Skeletal muscle tissue (tissue), 4 donors: ENCODE data around the gene C1S. TPM values are rescaled to one million over a fixed set of nuclear protein-coding genes. Genes with fewer than 3 reads are reported as not detected.

Experiments
- H3K27ac ChIP-seq: one replicate; pipeline ENCODE4 v1.7.0; 2013; ENCODE audit warnings: mild to moderate bottlenecking, low read depth, low read length, inconsistent platforms
- H3K27me3 ChIP-seq, 3 donors: one replicate each; pipeline ENCODE4 v1.7.0; 2013; ENCODE audit warnings: low read length in 3 of 3; ENCODE audit not compliant: control insufficient read depth in 3 of 3, insufficient read depth in 3 of 3
- H3K36me3 ChIP-seq, 3 donors: one replicate each; pipeline ENCODE4 v1.7.0; 2013; ENCODE audit warnings: low read length in 3 of 3; ENCODE audit not compliant: control insufficient read depth in 3 of 3, insufficient read depth in 3 of 3
- H3K4me1 ChIP-seq, 3 donors: one replicate each; pipeline ENCODE4 v1.7.0; 2013; ENCODE audit warnings: low read length in 3 of 3, mild to moderate bottlenecking in 3 of 3; ENCODE audit not compliant: control insufficient read depth in 3 of 3, insufficient read depth in 3 of 3
- H3K4me3 ChIP-seq, 3 donors: one replicate each; pipeline ENCODE4 v1.7.0; 2013; ENCODE audit warnings: low read length in 3 of 3
- H3K9ac ChIP-seq, 3 donors: one replicate each; pipeline ENCODE4 v1.7.0; 2013; ENCODE audit warnings: low read length in 3 of 3, mild to moderate bottlenecking in 3 of 3, moderate library complexity in 2 of 3, low read depth in 1 of 3
- H3K9me3 ChIP-seq, 3 donors: one replicate each; pipeline ENCODE4 v1.7.0; 2013; ENCODE audit warnings: low read length in 3 of 3; ENCODE audit not compliant: control insufficient read depth in 3 of 3
- total RNA-seq: library from RNA; depleted of rRNA; stranded (reverse); fragments of >200 nt; gene quantifications from one replicate; pipeline ENCODE4 v1.2.3, GENCODE V29; 2014
- donor health status: Osteomylitis.

Gene C1S
- total RNA-seq, 1 donor from 2014 or later, result 89.8 TPM

- no peak overlapping the region for H3K27ac ChIP-seq
- H3K4me3 ChIP-seq, result no peak overlapping the region
- H3K36me3 ChIP-seq, result peaks cover 0 to 19% (median 10%) of the 10 kb centered on the region in 3 donors
- H3K9me3 ChIP-seq, result no peaks in the 10 kb centered on the region
- H3K27me3 ChIP-seq, result no peaks in the 10 kb centered on the region
- H3K4me1 ChIP-seq, result peaks cover 19 to 36% (median 26%) of the 10 kb centered on the region in 3 donors
- no peak overlapping the region for H3K9ac ChIP-seq
Observed at GRCh38 chr12:7072035-7072434, 11.5 kb downstream of the C1S start.

GRCh38 chr12:7072554-7072953, 12.0 kb downstream of the C1S start:
- no peaks in the 10 kb centered on the region for H3K9me3 ChIP-seq
- peaks cover 0 to 15% (median 7%) of the 10 kb centered on the region in 3 donors for H3K36me3 ChIP-seq
- H3K27ac ChIP-seq, result no peak overlapping the region
- no peak overlapping the region for H3K9ac ChIP-seq
- H3K4me1 ChIP-seq, result peaks cover 18 to 31% (median 23%) of the 10 kb centered on the region in 3 donors
- H3K4me3 ChIP-seq, result no peak overlapping the region
- H3K27me3 ChIP-seq, result no peaks in the 10 kb centered on the region

- H3K9ac ChIP-seq, result no peak overlapping the region
- H3K9me3 ChIP-seq, result no peaks in the 10 kb centered on the region
- no peaks in the 10 kb centered on the region for H3K27me3 ChIP-seq
- no peak overlapping the region for H3K27ac ChIP-seq
- no peak overlapping the region for H3K4me3 ChIP-seq
- H3K36me3 ChIP-seq, result peaks cover 0 to 15% (median 6%) of the 10 kb centered on the region in 3 donors
- peaks cover 6 to 17% (median 9%) of the 10 kb centered on the region in 3 donors for H3K4me1 ChIP-seq
Observed at GRCh38 chr12:7073946-7074345, 13.4 kb downstream of the C1S start.

- Histone ChIP-seq H3K27ac (no peak overlapping the region), H3K4me1 (peaks cover 0 to 1% (median 0%) of the 10 kb centered on the region in 3 donors)
Observed at GRCh38 chr12:7075518-7075917, 15.0 kb downstream of the C1S start.

GRCh38 chr12:7075939-7076338, 15.4 kb downstream of the C1S start:
- Histone ChIP-seq H3K4me3 (no peak overlapping the region), H3K27ac (no peak overlapping the region), H3K9me3 (no peaks in the 10 kb centered on the region), H3K9ac (no peak overlapping the region), H3K27me3 (no peaks in the 10 kb centered on the region), H3K4me1 (no peaks in the 10 kb centered on the region), H3K36me3 (peaks cover 0 to 5% (median 4%) of the 10 kb centered on the region in 3 donors)

More at GRCh38 chr12:7075518-7075917, 15.0 kb downstream of the C1S start:
- Histone ChIP-seq H3K4me3 (no peak overlapping the region), H3K9me3 (no peaks in the 10 kb centered on the region), H3K36me3 (peaks cover 0 to 3% (median under 1%) of the 10 kb centered on the region in 3 donors), H3K27me3 (no peaks in the 10 kb centered on the region), H3K9ac (no peak overlapping the region)

- Histone ChIP-seq H3K27ac (no peak overlapping the region), H3K4me3 (no peak overlapping the region), H3K27me3 (no peaks in the 10 kb centered on the region), H3K9me3 (no peaks in the 10 kb centered on the region), H3K9ac (no peak overlapping the region), H3K36me3 (peaks cover 0 to 7% (median 5%) of the 10 kb centered on the region in 3 donors), H3K4me1 (no peaks in the 10 kb centered on the region)
Observed at GRCh38 chr12:7076493-7076892, 16.0 kb downstream of the C1S start.

- H3K27ac ChIP-seq, result no peak overlapping the region
Observed at GRCh38 chr12:7078163-7078562, 17.6 kb downstream of the C1S start.

GRCh38 chr12:7079826-7080125, 19.3 kb downstream of the C1S start:
- Histone ChIP-seq H3K36me3 (peaks cover 13 to 24% (median 14%) of the 10 kb centered on the region in 3 donors), H3K27ac (peak overlapping the region; percentile 15), H3K9ac (peak overlapping the region in 1 of 3 donors; percentile 16), H3K4me1 (no peaks in the 10 kb centered on the region), H3K9me3 (no peaks in the 10 kb centered on the region), H3K27me3 (no peaks in the 10 kb centered on the region), H3K4me3 (no peak overlapping the region)

More at GRCh38 chr12:7078163-7078562, 17.6 kb downstream of the C1S start:
- Histone ChIP-seq H3K27me3 (no peaks in the 10 kb centered on the region), H3K4me1 (no peaks in the 10 kb centered on the region), H3K36me3 (peaks cover 6 to 19% (median 7%) of the 10 kb centered on the region in 3 donors), H3K9ac (no peak overlapping the region), H3K9me3 (no peaks in the 10 kb centered on the region), H3K4me3 (no peak overlapping the region)

GRCh38 chr12:7081037-7081436, 20.5 kb downstream of the C1S start:
- H3K4me3 ChIP-seq, result no peak overlapping the region
- no peak overlapping the region for H3K9ac ChIP-seq

GRCh38 chr12:7083125-7083524, 22.6 kb downstream of the C1S start:
- H3K4me3 ChIP-seq, result no peak overlapping the region
- H3K27ac ChIP-seq, result no peak overlapping the region
- peaks cover 21 to 43% (median 26%) of the 10 kb centered on the region in 3 donors for H3K36me3 ChIP-seq
- H3K9me3 ChIP-seq, result no peaks in the 10 kb centered on the region
- no peaks in the 10 kb centered on the region for H3K27me3 ChIP-seq
- no peak overlapping the region for H3K9ac ChIP-seq
- H3K4me1 ChIP-seq, result no peaks in the 10 kb centered on the region

More at GRCh38 chr12:7081037-7081436, 20.5 kb downstream of the C1S start:
- no peaks in the 10 kb centered on the region for H3K9me3 ChIP-seq
- H3K27me3 ChIP-seq, result no peaks in the 10 kb centered on the region
- H3K4me1 ChIP-seq, result no peaks in the 10 kb centered on the region
- H3K27ac ChIP-seq, result no peak overlapping the region
- peaks cover 21 to 35% (median 26%) of the 10 kb centered on the region in 3 donors for H3K36me3 ChIP-seq
